Myocyte (in vitro differentiated cells): Measurements from ENCODE around the gene FAM124B. TPM values are rescaled to one million over a fixed set of nuclear protein-coding genes. Genes with fewer than 3 reads are reported as not detected.

Experiments
- DNase-seq: peaks from one replicate; pipeline ENCODE4 v3.0.0-alpha.2; 2012; ENCODE audit warnings: low read depth
- polyA plus RNA-seq: library from polyadenylated mRNA; unstranded; fragments of >200 nt; gene quantifications from one replicate; pipeline ENCODE4 v1.2.1, GENCODE V29; 2012; ENCODE audit warnings: missing spikeins
- total RNA-seq: library from RNA; depleted of rRNA; stranded (reverse); fragments of >200 nt; gene quantifications from 2 replicates; pipeline ENCODE4 v1.2.3, GENCODE V29; 2014

The FAM124B gene
- 0.10 and 0.32 TPM in 2 replicates for total RNA-seq
- not detected for polyA plus RNA-seq

GRCh38 chr2:224401641-224402342 lies at the start of gene FAM124B:
Gene FAM124B, minus strand, starts transcription at chr2:224402107. Its CDS starts 339 bp downstream, at chr2:224401768.
- DNase-seq: no peak

- peak; percentile 50 for DNase-seq
These were observed 47.6 kb upstream of the FAM124B start for GRCh38 chr2:224449212-224450147.

GRCh38 chr2:224448236-224448635 lies 46.3 kb upstream of the FAM124B start:
- no peak for DNase-seq

- no peak for DNase-seq
These were observed 42.9 kb upstream of the FAM124B start for GRCh38 chr2:224444783-224445182.

- DNase-seq: no peak
These were observed 42.1 kb upstream of the FAM124B start for GRCh38 chr2:224444021-224444420.

- DNase-seq: peak; percentile 28
These were observed 40.4 kb upstream of the FAM124B start for GRCh38 chr2:224442071-224442967.

- no peak for DNase-seq
These were observed 39.1 kb upstream of the FAM124B start for GRCh38 chr2:224440988-224441387.

GRCh38 chr2:224438726-224439125 lies 36.8 kb upstream of the FAM124B start:
- no peak for DNase-seq

- DNase-seq: no peak
These were observed 34.7 kb upstream of the FAM124B start for GRCh38 chr2:224436634-224437033.

GRCh38 chr2:224434618-224435017 lies 32.7 kb upstream of the FAM124B start:
- no peak for DNase-seq

- no peak for DNase-seq
These were observed 31.5 kb upstream of the FAM124B start for GRCh38 chr2:224433442-224433841.

GRCh38 chr2:224432003-224432579 lies 30.2 kb upstream of the FAM124B start:
- DNase-seq: no peak

GRCh38 chr2:224429441-224429810 lies 27.5 kb upstream of the FAM124B start:
- DNase-seq: no peak

- DNase-seq: peak; percentile 58
These were observed 27.0 kb upstream of the FAM124B start for GRCh38 chr2:224428787-224429440.

- DNase-seq: no peak
These were observed 25.6 kb upstream of the FAM124B start for GRCh38 chr2:224427471-224427870.

GRCh38 chr2:224426656-224427055 lies 24.7 kb upstream of the FAM124B start:
- no peak for DNase-seq

- DNase-seq: no peak
These were observed 19.2 kb upstream of the FAM124B start for GRCh38 chr2:224421065-224421464.

GRCh38 chr2:224417947-224418346 lies 16.0 kb upstream of the FAM124B start:
- DNase-seq: no peak

GRCh38 chr2:224417361-224417729 lies 15.4 kb upstream of the FAM124B start:
- no peak for DNase-seq

- DNase-seq: no peak
These were observed 14.9 kb upstream of the FAM124B start for GRCh38 chr2:224416656-224417360.
